WTC11 (cell line): ENCODE measurements around the gene CNKSR3. TPM values are rescaled to one million over a fixed set of nuclear protein-coding genes. Genes with fewer than 3 reads are reported as not detected.

Experiments used
- ATAC-seq: fragments of 200-7000 bp; cut with Tn5 transposase; 2 replicates; pipeline ENCODE4 v1.10.0; 2021; ENCODE audit warnings: mild to moderate bottlenecking, moderate library complexity
- CTCF ChIA-PET: fragments of 300-600 bp; sonication (Branson Sonifier 250); formaldehyde crosslinking; loops from one replicate; lab custom pipeline; 2021; ENCODE audit warnings: antibody characterized with exemption; lab: Charles Lee
- POLR2A ChIA-PET: fragments of 350-600 bp; sonication (Branson Sonifier 250); formaldehyde crosslinking; loops from one replicate; lab custom pipeline; 2021; ENCODE audit warnings: antibody characterized with exemption; lab: Charles Lee
- DNase-seq: peaks from one replicate; pipeline ENCODE4 v3.0.0; 2021; ENCODE audit warnings: low spot score
- H3K27ac Mint-ChIP-seq: 2 replicates; pipeline ENCODE4 v1.8.0; 2021; ENCODE audit warnings: mixed read lengths
- H3K27me3 Mint-ChIP-seq: 2 replicates; pipeline ENCODE4 v1.8.0; 2021; ENCODE audit warnings: low read depth, mild to moderate bottlenecking, moderate library complexity, mixed read lengths
- H3K36me3 Mint-ChIP-seq: 2 replicates; pipeline ENCODE4 v1.8.0; 2021; ENCODE audit warnings: mixed read lengths
- H3K4me1 Mint-ChIP-seq: 2 replicates; pipeline ENCODE4 v1.8.0; 2022; ENCODE audit warnings: mixed read lengths
- H3K4me3 Mint-ChIP-seq: 2 replicates; pipeline ENCODE4 v1.8.0; 2021; ENCODE audit warnings: mild to moderate bottlenecking, moderate library complexity, mixed read lengths
- H3K9me3 Mint-ChIP-seq: 2 replicates; pipeline ENCODE4 v1.8.0; 2021; ENCODE audit warnings: mixed read lengths
- ATF3 ChIP-seq: sonication (generic); formaldehyde crosslinking; conservative IDR thresholded peaks from 2 replicates; pipeline ENCODE4 v1.8.1; 2022; ENCODE audit warnings: mild to moderate bottlenecking, missing genetic modification reagents
- CREB1 ChIP-seq: sonication (generic); formaldehyde crosslinking; IDR thresholded peaks from 2 replicates; pipeline ENCODE4 v1.8.0; 2023; ENCODE audit warnings: mild to moderate bottlenecking, missing genetic modification reagents
- CREM ChIP-seq: sonication (generic); formaldehyde crosslinking; IDR thresholded peaks from 2 replicates; pipeline ENCODE4 v1.8.1; 2022; ENCODE audit warnings: mild to moderate bottlenecking, missing genetic modification reagents, moderate library complexity
- ETV6 ChIP-seq: sonication (generic); formaldehyde crosslinking; IDR thresholded peaks from 2 replicates; pipeline ENCODE4 v1.8.1; 2022; ENCODE audit warnings: mild to moderate bottlenecking, missing genetic modification reagents
- FOXK1 ChIP-seq: sonication (generic); formaldehyde crosslinking; IDR thresholded peaks from 2 replicates; pipeline ENCODE4 v1.8.0; 2022; ENCODE audit warnings: mild to moderate bottlenecking, moderate library complexity, missing genetic modification reagents
- FOXP1 ChIP-seq: sonication (generic); formaldehyde crosslinking; IDR thresholded peaks from 2 replicates; pipeline ENCODE4 v1.8.0; 2022; ENCODE audit warnings: missing genetic modification reagents, mild to moderate bottlenecking, moderate library complexity, borderline replicate concordance
- NR1H2 ChIP-seq: sonication (generic); formaldehyde crosslinking; IDR thresholded peaks from 2 replicates; pipeline ENCODE4 v1.9.0; 2021; ENCODE audit warnings: mild to moderate bottlenecking, moderate library complexity, missing genetic modification reagents
- NR2C2 ChIP-seq: sonication (generic); formaldehyde crosslinking; IDR thresholded peaks from 2 replicates; pipeline ENCODE4 v1.8.0; 2022; ENCODE audit warnings: mild to moderate bottlenecking, missing genetic modification reagents
- PRRX2 ChIP-seq: fragments of 250-450 bp; sonication (Bioruptor Pico); IDR thresholded peaks from 2 replicates; pipeline ENCODE4 v1.8.0; 2021; ENCODE audit warnings: mild to moderate bottlenecking
- SMAD3 ChIP-seq: sonication (generic); formaldehyde crosslinking; IDR thresholded peaks from 2 replicates; pipeline ENCODE4 v1.8.0; 2022; ENCODE audit warnings: missing genetic modification reagents, mild to moderate bottlenecking, borderline replicate concordance
- SMAD4 ChIP-seq: sonication (generic); formaldehyde crosslinking; IDR thresholded peaks from 2 replicates; pipeline ENCODE4 v1.8.0; 2022; ENCODE audit warnings: mild to moderate bottlenecking, missing genetic modification reagents
- TCF7 ChIP-seq: sonication (generic); formaldehyde crosslinking; IDR thresholded peaks from 2 replicates; pipeline ENCODE4 v1.8.0; 2022; ENCODE audit warnings: mild to moderate bottlenecking, low read depth, missing genetic modification reagents, moderate library complexity
- USF2 ChIP-seq: sonication (generic); formaldehyde crosslinking; IDR thresholded peaks from 2 replicates; pipeline ENCODE4 v1.8.1; 2023; ENCODE audit warnings: mild to moderate bottlenecking, missing genetic modification reagents, moderate library complexity
- ZNF121 ChIP-seq: sonication (generic); formaldehyde crosslinking; IDR thresholded peaks from 2 replicates; pipeline ENCODE4 v1.8.0; 2023; ENCODE audit warnings: missing genetic modification reagents
- ZNF232 ChIP-seq: sonication (generic); formaldehyde crosslinking; IDR thresholded peaks from 2 replicates; pipeline ENCODE4 v1.8.0; 2022; ENCODE audit warnings: mild to moderate bottlenecking, missing genetic modification reagents
- ZNF263 ChIP-seq: sonication (generic); formaldehyde crosslinking; IDR thresholded peaks from 2 replicates; pipeline ENCODE4 v1.8.1; 2022; ENCODE audit warnings: low read depth, mild to moderate bottlenecking, moderate library complexity, missing genetic modification reagents
- ZNF281 ChIP-seq: sonication (generic); formaldehyde crosslinking; IDR thresholded peaks from 2 replicates; pipeline ENCODE4 v1.8.0; 2023; ENCODE audit warnings: mild to moderate bottlenecking, missing genetic modification reagents
- total RNA-seq: library from RNA; stranded (reverse); gene quantifications from 3 replicates; pipeline ENCODE4 v1.2.3, GENCODE V29; 2021
- TF ChIP-seq, protein P1 (sequence below): sonication (generic); formaldehyde crosslinking; IDR thresholded peaks from 2 replicates; pipeline ENCODE4 v1.8.1; 2022; ENCODE audit warnings: low read depth, mild to moderate bottlenecking, moderate library complexity, missing genetic modification reagents, borderline replicate concordance
- TF ChIP-seq, protein P2 (sequence below): sonication (generic); formaldehyde crosslinking; IDR thresholded peaks from 2 replicates; pipeline ENCODE4 v1.8.0; 2022; ENCODE audit warnings: mild to moderate bottlenecking, missing genetic modification reagents
- TF ChIP-seq, protein P3 (sequence below): sonication (generic); formaldehyde crosslinking; IDR thresholded peaks from 2 replicates; pipeline ENCODE4 v1.8.0; 2023; ENCODE audit warnings: missing genetic modification reagents, mild to moderate bottlenecking, borderline replicate concordance

The CNKSR3 gene
- total RNA-seq, 1 experiment from 2014 or later = 5.7 TPM

DNA sequence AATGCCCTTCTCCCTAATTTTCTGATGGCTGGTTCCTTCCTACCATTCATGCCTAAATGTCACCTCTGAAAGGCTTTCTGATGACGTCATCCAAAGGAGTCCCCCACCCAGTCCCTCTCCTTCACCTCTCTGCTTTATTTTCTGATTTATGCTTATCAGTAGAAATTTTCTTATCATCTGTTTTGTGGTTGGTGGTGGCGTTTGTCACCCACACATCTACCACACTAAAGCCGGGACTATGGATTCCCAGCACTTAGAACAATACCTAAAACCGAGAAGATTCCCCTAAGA is 9.0 kb downstream of the CNKSR3 start:
- no peak overlapping the region for H3K27ac Mint-ChIP-seq
- TF ChIP-seq ZNF281 = no peak
- TF ChIP-seq SMAD4 (CRISPR knock-in tag) = no peak
- TF ChIP-seq, protein P1, sequence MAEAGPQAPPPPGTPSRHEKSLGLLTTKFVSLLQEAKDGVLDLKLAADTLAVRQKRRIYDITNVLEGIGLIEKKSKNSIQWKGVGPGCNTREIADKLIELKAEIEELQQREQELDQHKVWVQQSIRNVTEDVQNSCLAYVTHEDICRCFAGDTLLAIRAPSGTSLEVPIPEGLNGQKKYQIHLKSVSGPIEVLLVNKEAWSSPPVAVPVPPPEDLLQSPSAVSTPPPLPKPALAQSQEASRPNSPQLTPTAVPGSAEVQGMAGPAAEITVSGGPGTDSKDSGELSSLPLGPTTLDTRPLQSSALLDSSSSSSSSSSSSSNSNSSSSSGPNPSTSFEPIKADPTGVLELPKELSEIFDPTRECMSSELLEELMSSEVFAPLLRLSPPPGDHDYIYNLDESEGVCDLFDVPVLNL (CRISPR knock-in tag) = no peak
- TF ChIP-seq CREB1 (CRISPR knock-in tag) = no peak
- TF ChIP-seq USF2 (CRISPR knock-in tag) = no peak
- TF ChIP-seq FOXK1 (CRISPR knock-in tag) = no peak
- TF ChIP-seq ZNF121 (CRISPR knock-in tag) = no peak
- TF ChIP-seq TCF7 (CRISPR knock-in tag) = no peak
- TF ChIP-seq ZNF232 (CRISPR knock-in tag) = no peak
- TF ChIP-seq ETV6 (CRISPR knock-in tag) = no peak
- no peak for TF ChIP-seq ZNF263 (CRISPR knock-in tag)
- no peak for TF ChIP-seq SMAD3
- no peak for TF ChIP-seq PRRX2 (CRISPR knock-in tag)
- TF ChIP-seq CREM = no peak
- TF ChIP-seq, protein P2, sequence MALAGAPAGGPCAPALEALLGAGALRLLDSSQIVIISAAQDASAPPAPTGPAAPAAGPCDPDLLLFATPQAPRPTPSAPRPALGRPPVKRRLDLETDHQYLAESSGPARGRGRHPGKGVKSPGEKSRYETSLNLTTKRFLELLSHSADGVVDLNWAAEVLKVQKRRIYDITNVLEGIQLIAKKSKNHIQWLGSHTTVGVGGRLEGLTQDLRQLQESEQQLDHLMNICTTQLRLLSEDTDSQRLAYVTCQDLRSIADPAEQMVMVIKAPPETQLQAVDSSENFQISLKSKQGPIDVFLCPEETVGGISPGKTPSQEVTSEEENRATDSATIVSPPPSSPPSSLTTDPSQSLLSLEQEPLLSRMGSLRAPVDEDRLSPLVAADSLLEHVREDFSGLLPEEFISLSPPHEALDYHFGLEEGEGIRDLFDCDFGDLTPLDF (CRISPR knock-in tag) = no peak
- TF ChIP-seq ATF3 (CRISPR knock-in tag) = no peak
- TF ChIP-seq NR2C2 (CRISPR knock-in tag) = no peak
- TF ChIP-seq, protein P3, sequence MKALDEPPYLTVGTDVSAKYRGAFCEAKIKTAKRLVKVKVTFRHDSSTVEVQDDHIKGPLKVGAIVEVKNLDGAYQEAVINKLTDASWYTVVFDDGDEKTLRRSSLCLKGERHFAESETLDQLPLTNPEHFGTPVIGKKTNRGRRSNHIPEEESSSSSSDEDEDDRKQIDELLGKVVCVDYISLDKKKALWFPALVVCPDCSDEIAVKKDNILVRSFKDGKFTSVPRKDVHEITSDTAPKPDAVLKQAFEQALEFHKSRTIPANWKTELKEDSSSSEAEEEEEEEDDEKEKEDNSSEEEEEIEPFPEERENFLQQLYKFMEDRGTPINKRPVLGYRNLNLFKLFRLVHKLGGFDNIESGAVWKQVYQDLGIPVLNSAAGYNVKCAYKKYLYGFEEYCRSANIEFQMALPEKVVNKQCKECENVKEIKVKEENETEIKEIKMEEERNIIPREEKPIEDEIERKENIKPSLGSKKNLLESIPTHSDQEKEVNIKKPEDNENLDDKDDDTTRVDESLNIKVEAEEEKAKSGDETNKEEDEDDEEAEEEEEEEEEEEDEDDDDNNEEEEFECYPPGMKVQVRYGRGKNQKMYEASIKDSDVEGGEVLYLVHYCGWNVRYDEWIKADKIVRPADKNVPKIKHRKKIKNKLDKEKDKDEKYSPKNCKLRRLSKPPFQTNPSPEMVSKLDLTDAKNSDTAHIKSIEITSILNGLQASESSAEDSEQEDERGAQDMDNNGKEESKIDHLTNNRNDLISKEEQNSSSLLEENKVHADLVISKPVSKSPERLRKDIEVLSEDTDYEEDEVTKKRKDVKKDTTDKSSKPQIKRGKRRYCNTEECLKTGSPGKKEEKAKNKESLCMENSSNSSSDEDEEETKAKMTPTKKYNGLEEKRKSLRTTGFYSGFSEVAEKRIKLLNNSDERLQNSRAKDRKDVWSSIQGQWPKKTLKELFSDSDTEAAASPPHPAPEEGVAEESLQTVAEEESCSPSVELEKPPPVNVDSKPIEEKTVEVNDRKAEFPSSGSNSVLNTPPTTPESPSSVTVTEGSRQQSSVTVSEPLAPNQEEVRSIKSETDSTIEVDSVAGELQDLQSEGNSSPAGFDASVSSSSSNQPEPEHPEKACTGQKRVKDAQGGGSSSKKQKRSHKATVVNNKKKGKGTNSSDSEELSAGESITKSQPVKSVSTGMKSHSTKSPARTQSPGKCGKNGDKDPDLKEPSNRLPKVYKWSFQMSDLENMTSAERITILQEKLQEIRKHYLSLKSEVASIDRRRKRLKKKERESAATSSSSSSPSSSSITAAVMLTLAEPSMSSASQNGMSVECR (CRISPR knock-in tag) = no peak
- no peak for TF ChIP-seq FOXP1 (CRISPR knock-in tag)
- TF ChIP-seq NR1H2 (CRISPR knock-in tag) = no peak
- POLR2A ChIA-PET = no interaction called here

More for the DNA sequence above, 9.0 kb downstream of the CNKSR3 start:
- no peak for ATAC-seq
- H3K9me3 Mint-ChIP-seq = no peaks in the 10 kb centered on the region
- no peak overlapping the region for H3K4me3 Mint-ChIP-seq
- peaks cover 29% of the 10 kb centered on the region for H3K4me1 Mint-ChIP-seq
- CTCF ChIA-PET = interaction anchor here (0.7 to 2.4 kb wide), 7 partner anchors 9 to 68 kb away, joined by 3 to 38 read pairs (median 10); partner anchors contain the start of gene CNKSR3
- H3K36me3 Mint-ChIP-seq = no peaks in the 10 kb centered on the region; the same call in 1 of the 2 replicates
- DNase-seq = no peak
- H3K27me3 Mint-ChIP-seq = peaks cover 46% of the 10 kb centered on the region
